GM12878 (cell line): ENCODE data around the gene CACHD1. TPM values are rescaled to one million over a fixed set of nuclear protein-coding genes. Genes with fewer than 3 reads are reported as not detected.

Experiments used
- ATAC-seq: fragments of 200-7000 bp; cut with Tn5 transposase; 3 replicates; pipeline ENCODE4 v1.9.1; 2020; ENCODE audit warnings: mild to moderate bottlenecking, moderate library complexity
- BruUV-seq: library from RNA; stranded (reverse); fragments of 400-500 nt; replicated peaks from 2 replicates; lab custom pipeline; 2021; lab: Mats Ljungman, UMichigan
- CTCF ChIA-PET: fragments of 300-600 bp; sonication (Branson Sonifier 250); formaldehyde crosslinking; extraction: SDS; loops from one replicate; lab custom pipeline; 2021; ENCODE audit warnings: inconsistent platforms; lab: Yijun Ruan, JAX
- POLR2A ChIA-PET: fragments of 350-600 bp; formaldehyde crosslinking; extraction: SDS; loops from one replicate; lab custom pipeline; 2021; ENCODE audit warnings: inconsistent platforms; lab: Charles Lee
- RAD21 ChIA-PET: fragments of 300-600 bp; sonication (Branson Sonifier 250); formaldehyde crosslinking; loops from one replicate; lab custom pipeline; 2023; ENCODE audit warnings: antibody characterized with exemption; ENCODE audit not compliant: unreplicated experiment; lab: Charles Lee
- SMC1A ChIA-PET: fragments of 300-600 bp; sonication (Branson Sonifier 250); formaldehyde crosslinking; loops from one replicate; lab custom pipeline; 2023; ENCODE audit not compliant: unreplicated experiment, uncharacterized antibody; lab: Charles Lee
- DNase-seq: peaks from one replicate; pipeline ENCODE4 v3.0.0-alpha.2; 2011; ENCODE audit warnings: low read depth, low spot score
- FAIRE-seq: peaks from 3 replicates; lab custom pipeline; 2011; peaks lifted over from hg19 to GRCh38; lab: Jason Lieb, UNC
- H2AFZ ChIP-seq: 2 replicates; pipeline ENCODE4 v1.6.0; 2011; ENCODE audit warnings: low read depth, low read length, control low read depth; ENCODE audit not compliant: control insufficient read depth
- H3K27ac ChIP-seq: 2 replicates; pipeline ENCODE4 v1.5.1; 2011; ENCODE audit warnings: control low read depth; ENCODE audit not compliant: control insufficient read depth, insufficient read depth
- H3K27me3 ChIP-seq, 2 experiments: replicated peaks in 1 of 2; 2 replicates each; pipeline versions ENCODE4 v1.6.0 to v1.6.1; 2011; ENCODE audit warnings: low read length in 1 of 2; ENCODE audit not compliant: control insufficient read depth in 2 of 2, insufficient read depth in 2 of 2
- H3K36me3 ChIP-seq, 2 experiments: 2 replicates each; pipeline ENCODE4 v1.5.1; 2011; ENCODE audit warnings: low read length in 1 of 2; ENCODE audit not compliant: control insufficient read depth in 2 of 2, insufficient read depth in 2 of 2
- H3K4me1 ChIP-seq: 2 replicates; pipeline ENCODE4 v1.6.1; 2011; ENCODE audit warnings: mild to moderate bottlenecking, low read length, moderate library complexity, mixed read lengths; ENCODE audit not compliant: control insufficient read depth, insufficient read depth
- H3K4me2 ChIP-seq: 2 replicates; pipeline ENCODE4 v1.6.0; 2011; ENCODE audit warnings: control low read depth; ENCODE audit not compliant: control insufficient read depth, insufficient read depth
- H3K4me3 ChIP-seq: fragments of 200-600 bp; sonication (generic); 2 replicates; pipeline ENCODE4 v1.5.1; 2016
- H3K79me2 ChIP-seq: 2 replicates; pipeline ENCODE4 v1.6.0; 2011; ENCODE audit warnings: low read length; ENCODE audit not compliant: control insufficient read depth, insufficient read depth
- H3K9ac ChIP-seq: 2 replicates; pipeline ENCODE4 v1.8.0; 2011; ENCODE audit warnings: low read length, control low read depth, mixed read lengths; ENCODE audit not compliant: control insufficient read depth, insufficient read depth
- H3K9me3 ChIP-seq: replicated peaks from 3 replicates; pipeline ENCODE4 v1.5.1; 2011; ENCODE audit warnings: mild to moderate bottlenecking, low read length; ENCODE audit not compliant: control insufficient read depth, insufficient read depth
- H4K20me1 ChIP-seq: 2 replicates; pipeline ENCODE4 v1.6.0; 2011; ENCODE audit not compliant: control insufficient read depth, insufficient read depth
- ETV6 ChIP-seq, 2 experiments: fragments of 450-650 bp in 1 of 2; IDR thresholded peaks in 1 of 2; conservative IDR thresholded peaks in 1 of 2; 2 replicates each; pipeline ENCODE4 v1.6.1; 2014; ENCODE audit warnings: antibody characterized with exemption in 1 of 2, borderline replicate concordance in 1 of 2, low read depth in 1 of 2, mild to moderate bottlenecking in 1 of 2, moderate library complexity in 1 of 2
- FOXK2 ChIP-seq: fragments of 450-650 bp; IDR thresholded peaks from 2 replicates; pipeline ENCODE4 v1.6.1; 2017; ENCODE audit warnings: mild to moderate bottlenecking, moderate library complexity
- RB1 ChIP-seq: fragments of 450-650 bp; formaldehyde crosslinking; IDR thresholded peaks from 2 replicates; pipeline ENCODE4 v1.6.1; 2017; ENCODE audit warnings: mild to moderate bottlenecking, borderline replicate concordance
- WGBS: methylation state at CpG from one replicate; pipeline ENCODE4 v1.1.6; 2016; ENCODE audit warnings: low lambda C conversion rate; ENCODE audit not compliant: insufficient replicate concordance, insufficient coverage; ENCODE audit errors: missing lambda C conversion rate; 5-methylcytosine and 5-hydroxymethylcytosine counted together
- in situ Hi-C: fragments of 300-500 bp; cut with MboI; formaldehyde crosslinking; loops from 9 replicates; pipeline ENCODE4 v1.14.3; 2018; ENCODE audit warnings: mixed read lengths
- intact Hi-C: fragments of 100-400 bp; cut with micrococcal nuclease; formaldehyde crosslinking; loops from one replicate; pipeline ENCODE4 v1.14.2; 2022; ENCODE audit not compliant: unreplicated experiment
- polyA plus RNA-seq, 11 experiments: library from polyadenylated mRNA; depleted of rRNA in 4 of 11; unstranded in 6 of 11; stranded (reverse) in 5 of 11; fragments of >200 nt; fragmentation: Nextera tagmentation in 4 of 11; fragmentation: Illumina TruSeq in 1 of 11; extraction: Ambion mirVana in 4 of 11; extraction: Trizol in 1 of 11; gene quantifications; 1 replicate in 1 of 11; 2 replicates in 10 of 11; pipeline versions ENCODE4 v1.2.1 to v1.2.3, GENCODE V29; 2011 to 2016; ENCODE audit warnings: inconsistent platforms in 2 of 11, missing spikeins in 2 of 11, low read depth in 1 of 11
- total RNA-seq, 4 experiments: library from RNA; depleted of rRNA in 3 of 4; stranded (reverse); fragments of >200 nt in 3 of 4; fragmentation: Illumina TruSeq in 1 of 4; extraction: Trizol in 1 of 4; gene quantifications; 2 replicates each; pipeline versions ENCODE4 v1.2.1 to v1.2.3, GENCODE V29; 2013 to 2021
- TF ChIP-seq, protein P1 (sequence below): fragments of 450-650 bp; IDR thresholded peaks from 2 replicates; pipeline ENCODE4 v1.6.1; 2017; ENCODE audit warnings: mild to moderate bottlenecking, moderate library complexity

CACHD1 gene
- total and polyA plus RNA-seq, 10 of the 15 experiments (the other 5 are each of a cell fraction or from before 2014, with no cell fraction given), result 0.03 TPM; not detected in 9

DNA sequence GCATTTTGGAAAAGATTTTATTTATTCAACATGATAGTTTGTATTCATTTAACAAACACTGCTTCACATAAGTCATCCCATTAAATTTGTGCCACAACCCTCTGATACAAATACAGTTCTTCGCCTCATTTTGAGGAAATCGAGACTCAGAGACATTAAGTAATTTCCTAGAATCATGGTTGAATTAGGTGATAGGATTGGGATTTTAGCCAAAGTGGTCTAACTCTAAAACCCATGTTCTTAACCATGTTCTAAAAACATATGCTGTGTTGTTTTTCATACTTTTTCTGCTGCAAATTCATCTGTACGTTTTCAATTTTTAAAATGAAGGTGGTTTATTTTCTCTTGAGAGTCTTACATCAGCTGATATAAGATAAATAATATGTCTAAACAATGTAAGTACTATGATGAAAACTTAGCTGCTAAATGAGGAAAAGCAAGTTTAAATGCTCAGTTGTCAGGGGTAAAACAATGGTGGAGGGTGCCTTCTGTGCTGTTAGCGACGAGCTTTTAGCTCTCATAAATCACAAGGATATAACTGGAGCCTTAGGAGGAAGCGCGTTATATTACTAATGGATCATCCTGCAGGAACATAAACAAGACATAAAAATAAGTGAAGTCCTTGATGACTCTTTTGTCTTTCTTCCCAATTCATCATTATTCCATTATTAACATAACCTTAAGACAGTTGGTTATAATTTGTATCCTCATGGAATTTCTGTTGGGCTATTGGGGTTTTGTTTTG lies 97.7 kb downstream of the CACHD1 start:
- Histone ChIP-seq H3K27ac (no peak overlapping the region), H3K4me2 (no peak overlapping the region), H3K79me2 (no peaks in the 10 kb centered on the region), H3K27me3 (no peaks in the 10 kb centered on the region), H3K4me1 (no peaks in the 10 kb centered on the region), H2AFZ (no peak overlapping the region), H4K20me1 (no peaks in the 10 kb centered on the region), H3K4me3 (no peak overlapping the region), H3K9me3 (no peaks in the 10 kb centered on the region), H3K9ac (no peak overlapping the region), H3K36me3 (no peaks in the 10 kb centered on the region)
- WGBS, result 43% methylated on average over 7 of the region's 7 CpGs
- no peak for TF ChIP-seq RB1
- no peak for TF ChIP-seq FOXK2
- TF ChIP-seq, protein P1, sequence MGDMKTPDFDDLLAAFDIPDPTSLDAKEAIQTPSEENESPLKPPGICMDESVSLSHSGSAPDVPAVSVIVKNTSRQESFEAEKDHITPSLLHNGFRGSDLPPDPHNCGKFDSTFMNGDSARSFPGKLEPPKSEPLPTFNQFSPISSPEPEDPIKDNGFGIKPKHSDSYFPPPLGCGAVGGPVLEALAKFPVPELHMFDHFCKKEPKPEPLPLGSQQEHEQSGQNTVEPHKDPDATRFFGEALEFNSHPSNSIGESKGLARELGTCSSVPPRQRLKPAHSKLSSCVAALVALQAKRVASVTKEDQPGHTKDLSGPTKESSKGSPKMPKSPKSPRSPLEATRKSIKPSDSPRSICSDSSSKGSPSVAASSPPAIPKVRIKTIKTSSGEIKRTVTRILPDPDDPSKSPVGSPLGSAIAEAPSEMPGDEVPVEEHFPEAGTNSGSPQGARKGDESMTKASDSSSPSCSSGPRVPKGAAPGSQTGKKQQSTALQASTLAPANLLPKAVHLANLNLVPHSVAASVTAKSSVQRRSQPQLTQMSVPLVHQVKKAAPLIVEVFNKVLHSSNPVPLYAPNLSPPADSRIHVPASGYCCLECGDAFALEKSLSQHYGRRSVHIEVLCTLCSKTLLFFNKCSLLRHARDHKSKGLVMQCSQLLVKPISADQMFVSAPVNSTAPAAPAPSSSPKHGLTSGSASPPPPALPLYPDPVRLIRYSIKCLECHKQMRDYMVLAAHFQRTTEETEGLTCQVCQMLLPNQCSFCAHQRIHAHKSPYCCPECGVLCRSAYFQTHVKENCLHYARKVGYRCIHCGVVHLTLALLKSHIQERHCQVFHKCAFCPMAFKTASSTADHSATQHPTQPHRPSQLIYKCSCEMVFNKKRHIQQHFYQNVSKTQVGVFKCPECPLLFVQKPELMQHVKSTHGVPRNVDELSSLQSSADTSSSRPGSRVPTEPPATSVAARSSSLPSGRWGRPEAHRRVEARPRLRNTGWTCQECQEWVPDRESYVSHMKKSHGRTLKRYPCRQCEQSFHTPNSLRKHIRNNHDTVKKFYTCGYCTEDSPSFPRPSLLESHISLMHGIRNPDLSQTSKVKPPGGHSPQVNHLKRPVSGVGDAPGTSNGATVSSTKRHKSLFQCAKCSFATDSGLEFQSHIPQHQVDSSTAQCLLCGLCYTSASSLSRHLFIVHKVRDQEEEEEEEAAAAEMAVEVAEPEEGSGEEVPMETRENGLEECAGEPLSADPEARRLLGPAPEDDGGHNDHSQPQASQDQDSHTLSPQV, result no peak
- TF ChIP-seq ETV6 (conservative IDR thresholded peaks at IDR 0.05 in 1 of 2, IDR thresholded peaks at IDR 0.05 in 1 of 2; ENCODE audit: borderline replicate concordance in 1 of 2, low read depth in 1 of 2), result no peak
- ATAC-seq (no peak), DNase-seq (no peak), FAIRE-seq (no peak)
- RAD21 ChIA-PET, result no interaction called here
- no TSS peak for BruUV-seq
- in situ Hi-C loops (no loop called here), intact Hi-C loops (no loop called here)
- CTCF ChIA-PET, result interaction anchor here (0.6 kb wide), 1 partner anchor 1733 kb away, joined by 3 read pairs; no protein-coding TSS in a partner anchor
- POLR2A ChIA-PET, result no interaction called here
- SMC1A ChIA-PET, result no interaction called here
